Right lobe of liver (tissue), 6 donors: ENCODE data around the gene EML5. TPM values are rescaled to one million over a fixed set of nuclear protein-coding genes. Genes with fewer than 3 reads are reported as not detected.

Experiments
- ATAC-seq, 4 donors: fragments of 200-7000 bp; cut with Tn5 transposase; one replicate each; pipeline ENCODE4 v1.9.1; 2020; ENCODE audit warnings: mild to moderate bottlenecking in 4 of 4, moderate library complexity in 4 of 4
- DNase-seq, 3 donors: peaks; one replicate each; pipeline ENCODE4 v3.0.0-alpha.2; 2020
- H3K27ac ChIP-seq, 3 donors: fragments of 200-600 bp; one replicate each; pipeline ENCODE4 v1.8.0; 2022
- H3K27me3 ChIP-seq, 2 donors: fragments of 200-600 bp; one replicate each; pipeline ENCODE4 v1.8.0; 2022
- H3K36me3 ChIP-seq, 4 donors: fragments of 200-600 bp; sonication (generic) in 1 of 4; one replicate each; pipeline versions ENCODE4 v1.5.1 to v1.8.0; 2017 to 2022; ENCODE audit warnings: control low read depth in 1 of 4
- H3K4me1 ChIP-seq, 4 donors: fragments of 200-600 bp; sonication (generic) in 1 of 4; one replicate each; pipeline versions ENCODE4 v1.5.1 to v1.8.0; 2017 to 2022; ENCODE audit warnings: control low read depth in 1 of 4
- H3K4me3 ChIP-seq, 3 donors: fragments of 200-600 bp; one replicate each; pipeline ENCODE4 v1.8.0; 2022
- H3K9me3 ChIP-seq, 4 donors: fragments of 200-600 bp; sonication (generic) in 1 of 4; one replicate each; pipeline versions ENCODE4 v1.5.1 to v1.8.0; 2017 to 2022; ENCODE audit warnings: control low read depth in 1 of 4
- POLR2A ChIP-seq: fragments of 450-650 bp; IDR thresholded peaks from one replicate; pipeline ENCODE4 v1.6.1; 2017; ENCODE audit warnings: antibody characterized with exemption, mild to moderate bottlenecking
- WGBS: methylation state at CpG from one replicate; pipeline ENCODE4 v1.1.6; 2018; ENCODE audit warnings: low coverage, low lambda C conversion rate; ENCODE audit not compliant: insufficient coverage; ENCODE audit errors: missing lambda C conversion rate; 5-methylcytosine and 5-hydroxymethylcytosine counted together
- intact Hi-C, 2 donors: fragments of 100-400 bp; cut with DNase I; formaldehyde crosslinking; loops; one replicate each; pipeline versions ENCODE4 v1.11.2 to v1.14.1; 2022
- total RNA-seq, 6 experiments: library from RNA; depleted of rRNA in 2 of 6; stranded (reverse); fragments of >200 nt in 2 of 6; fragmentation: NEBNext Ultra II Directional in 3 of 6; extraction: Animal tissue kit (Norgen Biotek cat#: 25700) in 3 of 6; gene quantifications; one replicate each; pipeline versions ENCODE4 v1.1.0 to v1.2.4, GENCODE V29; 2016 to 2023
- TF ChIP-seq, protein P1 (sequence below), 4 donors: fragments of 200-600 bp in 3 of 4; fragments of 450-650 bp in 1 of 4; IDR thresholded peaks; one replicate each; pipeline versions ENCODE4 v1.5.1 to v1.8.0; 2016 to 2022; ENCODE audit warnings: antibody characterized with exemption in 4 of 4, mild to moderate bottlenecking in 2 of 4
- donor health status: DM: no; HTN: yes; CAD: no.
- donor health status: DM: no; HTN: no; CAD: no.
- donor health status: DM: no; HTN: no; CAD: no.
- donor health status: DM: no; HTN: yes; CAD: no.
- donor health status: DM: no; HTN: yes; CAD: no.

Gene EML5
- total RNA-seq, 6 experiments from 2014 or later = 0.07 to 1.7 (median 0.24) TPM

DNA sequence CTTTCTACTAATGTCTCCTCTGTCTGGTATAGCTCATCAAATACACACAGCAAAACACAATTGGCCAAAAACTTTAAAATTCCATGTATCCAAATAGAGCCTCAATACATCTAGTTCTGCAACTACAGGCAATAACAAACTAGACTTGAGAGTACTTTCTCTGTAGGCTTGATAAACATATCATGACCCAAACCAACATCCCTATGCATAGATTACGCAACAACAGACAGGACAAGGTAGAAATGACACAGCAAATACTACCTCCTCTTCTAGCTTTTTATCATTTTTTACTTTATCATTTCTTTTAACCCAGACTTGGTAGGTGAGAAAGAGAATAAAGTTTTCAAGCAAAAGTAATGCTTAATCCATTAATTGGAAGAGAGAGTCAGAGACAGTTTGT lies 41.8 kb downstream of the EML5 start:
- DNase-seq (no peak), ATAC-seq (peak in 2 of 4 donors; percentile 25 to 28)
- no peaks in the 10 kb centered on the region for H3K27me3 ChIP-seq
- H3K27ac ChIP-seq = no peak overlapping the region
- no peaks in the 10 kb centered on the region for H3K36me3 ChIP-seq
- WGBS = 100% methylated on average over 1 of the region's 1 CpG
- H3K4me1 ChIP-seq = peaks cover 0 to 3% (median 0%) of the 10 kb centered on the region in 4 donors
- TF ChIP-seq POLR2A = no peak
- TF ChIP-seq, protein P1, sequence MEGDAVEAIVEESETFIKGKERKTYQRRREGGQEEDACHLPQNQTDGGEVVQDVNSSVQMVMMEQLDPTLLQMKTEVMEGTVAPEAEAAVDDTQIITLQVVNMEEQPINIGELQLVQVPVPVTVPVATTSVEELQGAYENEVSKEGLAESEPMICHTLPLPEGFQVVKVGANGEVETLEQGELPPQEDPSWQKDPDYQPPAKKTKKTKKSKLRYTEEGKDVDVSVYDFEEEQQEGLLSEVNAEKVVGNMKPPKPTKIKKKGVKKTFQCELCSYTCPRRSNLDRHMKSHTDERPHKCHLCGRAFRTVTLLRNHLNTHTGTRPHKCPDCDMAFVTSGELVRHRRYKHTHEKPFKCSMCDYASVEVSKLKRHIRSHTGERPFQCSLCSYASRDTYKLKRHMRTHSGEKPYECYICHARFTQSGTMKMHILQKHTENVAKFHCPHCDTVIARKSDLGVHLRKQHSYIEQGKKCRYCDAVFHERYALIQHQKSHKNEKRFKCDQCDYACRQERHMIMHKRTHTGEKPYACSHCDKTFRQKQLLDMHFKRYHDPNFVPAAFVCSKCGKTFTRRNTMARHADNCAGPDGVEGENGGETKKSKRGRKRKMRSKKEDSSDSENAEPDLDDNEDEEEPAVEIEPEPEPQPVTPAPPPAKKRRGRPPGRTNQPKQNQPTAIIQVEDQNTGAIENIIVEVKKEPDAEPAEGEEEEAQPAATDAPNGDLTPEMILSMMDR (IDR thresholded peaks at IDR 0.05) = no peak
- no peaks in the 10 kb centered on the region for H3K9me3 ChIP-seq
- intact Hi-C loops = no loop called here
- H3K4me3 ChIP-seq = no peak overlapping the region

DNA sequence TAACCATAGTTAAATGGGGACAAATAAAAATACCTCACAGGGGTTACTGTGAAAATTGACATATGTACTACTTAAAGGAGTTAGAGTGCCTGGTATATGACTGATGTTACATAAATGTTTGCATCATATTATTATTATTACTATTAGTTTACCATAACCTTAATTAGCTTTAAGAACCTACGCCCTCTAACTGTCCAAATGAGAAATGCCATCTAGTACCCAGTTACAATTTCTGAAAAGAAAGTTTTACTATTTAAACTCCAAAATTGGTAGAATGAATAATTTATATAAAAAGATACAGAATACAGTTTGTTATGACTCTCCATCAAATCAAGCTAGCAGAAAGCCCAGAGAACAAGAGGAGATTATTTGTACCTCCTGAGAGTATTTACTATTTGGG lies 42.3 kb downstream of the EML5 start:
- Histone ChIP-seq H3K9me3 (no peaks in the 10 kb centered on the region), H3K27me3 (no peaks in the 10 kb centered on the region), H3K27ac (no peak overlapping the region), H3K4me1 (peaks cover 0 to 3% (median 0%) of the 10 kb centered on the region in 4 donors), H3K4me3 (no peak overlapping the region), H3K36me3 (no peaks in the 10 kb centered on the region)
- intact Hi-C loops = no loop called here
- ATAC-seq (no peak), DNase-seq (no peak)
- TF ChIP-seq, protein P1 (IDR thresholded peaks at IDR 0.05) = no peak
- TF ChIP-seq POLR2A = no peak
- WGBS = 88% methylated on average over 1 of the region's 1 CpG

DNA sequence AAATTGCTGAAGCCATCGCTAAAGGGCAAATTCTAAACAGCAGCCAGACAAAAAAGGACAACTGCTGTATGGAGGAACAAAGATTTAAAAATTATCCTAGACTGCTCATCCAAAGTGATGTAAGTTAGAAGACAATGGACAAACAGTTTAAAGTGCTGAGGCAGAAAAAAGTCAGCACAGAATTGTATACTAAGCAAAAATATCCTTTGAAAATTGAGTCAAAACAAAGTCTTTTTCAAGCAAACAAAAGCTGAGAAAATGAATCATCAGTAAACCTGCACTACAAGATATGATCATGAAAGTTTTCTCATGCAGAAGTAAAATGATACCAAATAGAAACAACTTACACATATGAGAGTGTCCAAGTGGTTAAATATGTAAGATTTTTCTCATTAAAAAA lies 43.6 kb downstream of the EML5 start:
- Histone ChIP-seq H3K36me3 (no peaks in the 10 kb centered on the region), H3K4me3 (no peak overlapping the region), H3K27ac (no peak overlapping the region), H3K4me1 (peaks cover 0 to 3% (median 0%) of the 10 kb centered on the region in 4 donors), H3K27me3 (no peaks in the 10 kb centered on the region), H3K9me3 (no peaks in the 10 kb centered on the region)
- no peak for ATAC-seq
- no peak for DNase-seq
- intact Hi-C loops = no loop called here
- TF ChIP-seq, protein P1 (IDR thresholded peaks at IDR 0.05) = no peak
- TF ChIP-seq POLR2A = no peak
- WGBS = 13% methylated on average over 1 of the region's 1 CpG

DNA sequence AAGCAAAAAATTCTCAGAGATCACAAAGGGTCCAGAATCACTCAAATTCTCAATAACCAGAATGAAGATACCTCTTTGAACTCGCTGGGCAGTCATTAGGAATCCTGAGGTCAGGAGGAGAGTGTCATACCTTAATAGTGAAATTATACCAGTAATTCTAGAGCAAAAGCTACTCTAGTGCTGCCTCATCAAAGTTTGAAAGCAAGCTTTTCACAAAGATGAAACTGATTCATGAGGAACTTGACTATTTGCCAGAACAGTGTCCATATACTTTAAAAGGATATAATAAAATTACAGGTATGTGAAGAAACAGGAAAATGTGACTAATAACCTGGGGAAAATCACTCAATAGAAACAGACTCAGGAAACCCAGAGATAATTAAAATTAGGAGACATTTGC lies 44.5 kb downstream of the EML5 start:
- no peak overlapping the region for H3K4me3 ChIP-seq
- H3K27ac ChIP-seq = no peak overlapping the region
- no peaks in the 10 kb centered on the region for H3K27me3 ChIP-seq
- 83% methylated on average over 1 of the region's 1 CpG for WGBS
- no peak for ATAC-seq
- H3K4me1 ChIP-seq = peaks cover 0 to 3% (median 0%) of the 10 kb centered on the region in 4 donors
- H3K9me3 ChIP-seq = no peaks in the 10 kb centered on the region
- intact Hi-C loops = no loop called here
- H3K36me3 ChIP-seq = no peaks in the 10 kb centered on the region
- TF ChIP-seq, protein P1 (IDR thresholded peaks at IDR 0.05) = no peak
- no peak for TF ChIP-seq POLR2A
- DNase-seq = no peak

DNA sequence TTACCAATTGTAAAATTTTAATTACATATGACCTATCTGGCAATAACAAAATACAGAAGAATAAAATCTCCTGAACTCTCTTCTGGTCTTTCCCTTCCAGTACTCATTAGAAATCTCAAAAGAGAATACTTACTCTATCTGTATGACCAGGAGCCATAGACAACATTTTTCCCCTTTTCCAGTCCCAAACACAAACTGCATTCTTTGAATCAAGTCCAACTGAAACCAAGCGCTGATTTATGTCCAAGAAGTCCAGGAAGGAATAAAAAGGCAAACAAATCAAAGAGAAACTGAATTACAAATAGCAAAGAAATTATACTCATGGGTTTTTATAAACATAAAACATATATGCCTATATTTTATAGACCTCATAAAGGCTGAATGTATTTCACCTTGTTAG lies 46.7 kb downstream of the EML5 start:
- no peaks in the 10 kb centered on the region for H3K27me3 ChIP-seq
- no peaks in the 10 kb centered on the region for H3K9me3 ChIP-seq
- ATAC-seq (no peak), DNase-seq (no peak)
- 75% methylated on average over 1 of the region's 1 CpG for WGBS
- H3K36me3 ChIP-seq = no peaks in the 10 kb centered on the region
- TF ChIP-seq, protein P1 (IDR thresholded peaks at IDR 0.05) = no peak
- TF ChIP-seq POLR2A = no peak
- no peak overlapping the region for H3K4me3 ChIP-seq
- intact Hi-C loops = no loop called here
- peaks cover 0 to 3% (median 0%) of the 10 kb centered on the region in 4 donors for H3K4me1 ChIP-seq
- no peak overlapping the region for H3K27ac ChIP-seq
